ENCODE measurements around the gene CXorf65.

CXorf65 gene

GRCh38 chrX:71067712-71068043 lies 38.9 kb downstream of the CXorf65 start:
- DNase-seq (ENCODE audit: low read depth in 2 of 2), result no peak

GRCh38 chrX:71067089-71067488 lies 39.5 kb downstream of the CXorf65 start:
- no peak for DNase-seq (ENCODE audit: low read depth in 2 of 2)

GRCh38 chrX:71060127-71060526 lies 46.4 kb downstream of the CXorf65 start:
- DNase-seq (ENCODE audit: low read depth in 2 of 2), result no peak

GRCh38 chrX:71057848-71058530 lies 48.6 kb downstream of the CXorf65 start:
- DNase-seq (ENCODE audit: low read depth in 2 of 2), result no peak

GRCh38 chrX:71056867-71057266 lies 49.7 kb downstream of the CXorf65 start:
- DNase-seq (ENCODE audit: low read depth in 2 of 2), result no peak
